Activated CD4-positive, alpha-beta T cell treated with anti-CD3 and anti-CD28 coated beads, Interleukin-2, amount 10 ng/mL, durations not matched to agents 7 days and 5 days (primary cell): ENCODE results near the gene RNF112. TPM values are rescaled to one million over a fixed set of nuclear protein-coding genes. Genes with fewer than 3 reads are reported as not detected.
A peak's percentile ranks its signal among the peaks of the same experiment; 100 is the strongest.

ENCODE experiments used
- CTCF ChIA-PET: fragments of 350-600 bp; sonication (Branson Sonifier 250); formaldehyde crosslinking; loops from one replicate; lab custom pipeline; 2021; ENCODE audit warnings: antibody characterized with exemption; lab: Charles Lee
- POLR2A ChIA-PET: fragments of 350-600 bp; sonication (Branson Sonifier 250); formaldehyde crosslinking; loops from one replicate; lab custom pipeline; 2021; ENCODE audit warnings: antibody characterized with exemption; lab: Charles Lee
- DNase-seq: peaks from one replicate; pipeline ENCODE4 v3.0.0-alpha.2; 2020
- H3K27ac Mint-ChIP-seq: one replicate; pipeline ENCODE4 v1.8.0; 2021; ENCODE audit warnings: mild to moderate bottlenecking, moderate library complexity, mixed read lengths
- H3K27me3 Mint-ChIP-seq: one replicate; pipeline ENCODE4 v1.8.0; 2021; ENCODE audit warnings: mixed read lengths
- H3K36me3 Mint-ChIP-seq: one replicate; pipeline ENCODE4 v1.8.0; 2021; ENCODE audit warnings: low read depth, mixed read lengths
- H3K4me1 Mint-ChIP-seq: one replicate; pipeline ENCODE4 v1.8.0; 2021; ENCODE audit warnings: mixed read lengths
- H3K4me3 Mint-ChIP-seq: one replicate; pipeline ENCODE4 v1.8.0; 2021; ENCODE audit warnings: mild to moderate bottlenecking, moderate library complexity, mixed read lengths
- H3K9me3 Mint-ChIP-seq: one replicate; pipeline ENCODE4 v1.8.0; 2021; ENCODE audit warnings: mixed read lengths
- total RNA-seq, 2 experiments: library from RNA; stranded (reverse); gene quantifications; one replicate each; pipeline ENCODE4 v1.2.3, GENCODE V29; 2021

The RNF112 gene
- total RNA-seq, 2 experiments from 2014 or later = 0.58 to 0.67 TPM

GRCh38 chr17:19412984-19413383 is 2.0 kb downstream of the RNF112 start:
- no peaks in the 10 kb centered on the region for H3K4me1 Mint-ChIP-seq
- H3K27me3 Mint-ChIP-seq = no peaks in the 10 kb centered on the region
- CTCF ChIA-PET = interaction anchor here (0.5 kb wide), 1 partner anchor 433 kb away, joined by 4 read pairs; no protein-coding TSS in a partner anchor
- H3K36me3 Mint-ChIP-seq = no peaks in the 10 kb centered on the region
- DNase-seq = no peak
- H3K4me3 Mint-ChIP-seq = no peak overlapping the region
- no peak overlapping the region for H3K27ac Mint-ChIP-seq
- H3K9me3 Mint-ChIP-seq = no peaks in the 10 kb centered on the region
- POLR2A ChIA-PET = no interaction called here

- Mint-ChIP-seq H3K4me1 (peaks cover 1% of the 10 kb centered on the region), H3K27ac (no peak overlapping the region), H3K4me3 (no peak overlapping the region), H3K9me3 (no peaks in the 10 kb centered on the region), H3K36me3 (no peaks in the 10 kb centered on the region), H3K27me3 (no peaks in the 10 kb centered on the region)
- no peak for DNase-seq
- CTCF ChIA-PET = interaction anchor here (0.6 to 1.2 kb wide), 2 partner anchors 51 to 598 kb away, joined by 3 to 5 read pairs; partner anchors contain the start of gene B9D1
- POLR2A ChIA-PET = no interaction called here
Observed at GRCh38 chr17:19413761-19414160, 2.7 kb downstream of the RNF112 start.

- H3K36me3 Mint-ChIP-seq = no peaks in the 10 kb centered on the region
- DNase-seq = no peak
- H3K27me3 Mint-ChIP-seq = no peaks in the 10 kb centered on the region
- H3K4me1 Mint-ChIP-seq = peaks cover 3% of the 10 kb centered on the region
- POLR2A ChIA-PET = no interaction called here
- no peak overlapping the region for H3K27ac Mint-ChIP-seq
- CTCF ChIA-PET = interaction anchor here (1.2 kb wide), 1 partner anchor 52 kb away, joined by 3 read pairs; the partner anchor contains the start of gene B9D1
- no peaks in the 10 kb centered on the region for H3K9me3 Mint-ChIP-seq
- no peak overlapping the region for H3K4me3 Mint-ChIP-seq
Observed at GRCh38 chr17:19414396-19415280, 3.6 kb downstream of the RNF112 start.

- no peak overlapping the region for H3K4me3 Mint-ChIP-seq
- H3K9me3 Mint-ChIP-seq = no peaks in the 10 kb centered on the region
- H3K36me3 Mint-ChIP-seq = no peaks in the 10 kb centered on the region
- POLR2A ChIA-PET = no interaction called here
- no peaks in the 10 kb centered on the region for H3K27me3 Mint-ChIP-seq
- CTCF ChIA-PET = interaction anchor here (0.7 kb wide), 1 partner anchor 43 kb away, joined by 3 read pairs; no protein-coding TSS in a partner anchor
- DNase-seq = no peak
- no peak overlapping the region for H3K27ac Mint-ChIP-seq
- peaks cover 3% of the 10 kb centered on the region for H3K4me1 Mint-ChIP-seq
Observed at GRCh38 chr17:19415311-19415710, 4.3 kb downstream of the RNF112 start.

- Mint-ChIP-seq H3K9me3 (no peaks in the 10 kb centered on the region), H3K36me3 (no peaks in the 10 kb centered on the region), H3K4me3 (no peak overlapping the region), H3K4me1 (peaks cover 3% of the 10 kb centered on the region), H3K27me3 (no peaks in the 10 kb centered on the region), H3K27ac (no peak overlapping the region)
- ChIA-PET POLR2A (no interaction called here), CTCF (interaction anchor here (0.7 to 1.2 kb wide), 2 partner anchors 44 to 78 kb away, joined by 3 read pairs; no protein-coding TSS in a partner anchor)
- no peak for DNase-seq
Observed at GRCh38 chr17:19415806-19416775, 5.1 kb downstream of the RNF112 start.

GRCh38 chr17:19417611-19418010 is 6.6 kb downstream of the RNF112 start:
- no peaks in the 10 kb centered on the region for H3K27me3 Mint-ChIP-seq
- ChIA-PET POLR2A (no interaction called here), CTCF (interaction anchor here (1.1 kb wide), 1 partner anchor 29 kb away, joined by 3 read pairs; no protein-coding TSS in a partner anchor)
- no peaks in the 10 kb centered on the region for H3K36me3 Mint-ChIP-seq
- no peak overlapping the region for H3K27ac Mint-ChIP-seq
- DNase-seq = no peak
- peaks cover 3% of the 10 kb centered on the region for H3K4me1 Mint-ChIP-seq
- no peaks in the 10 kb centered on the region for H3K9me3 Mint-ChIP-seq
- no peak overlapping the region for H3K4me3 Mint-ChIP-seq

GRCh38 chr17:19418251-19418992 is 7.4 kb downstream of the RNF112 start:
- CTCF ChIA-PET = interaction anchor here (1.1 kb wide), 1 partner anchor 29 kb away, joined by 3 read pairs; no protein-coding TSS in a partner anchor
- H3K27me3 Mint-ChIP-seq = peaks cover 2% of the 10 kb centered on the region
- DNase-seq = peak; percentile 10
- H3K9me3 Mint-ChIP-seq = no peaks in the 10 kb centered on the region
- no peak overlapping the region for H3K4me3 Mint-ChIP-seq
- POLR2A ChIA-PET = no interaction called here
- H3K27ac Mint-ChIP-seq = no peak overlapping the region
- no peaks in the 10 kb centered on the region for H3K36me3 Mint-ChIP-seq
- peaks cover 3% of the 10 kb centered on the region for H3K4me1 Mint-ChIP-seq

GRCh38 chr17:19421219-19421618 is 10.2 kb downstream of the RNF112 start:
- Mint-ChIP-seq H3K9me3 (no peaks in the 10 kb centered on the region), H3K27ac (no peak overlapping the region), H3K36me3 (no peaks in the 10 kb centered on the region), H3K4me3 (no peak overlapping the region), H3K4me1 (peaks cover 3% of the 10 kb centered on the region), H3K27me3 (peaks cover 3% of the 10 kb centered on the region)
- no peak for DNase-seq
- POLR2A ChIA-PET = no interaction called here
- CTCF ChIA-PET = no interaction called here

GRCh38 chr17:19421926-19422325 is 10.9 kb downstream of the RNF112 start:
- Mint-ChIP-seq H3K4me1 (peaks cover 3% of the 10 kb centered on the region), H3K36me3 (no peaks in the 10 kb centered on the region), H3K4me3 (no peak overlapping the region), H3K27ac (no peak overlapping the region), H3K9me3 (no peaks in the 10 kb centered on the region), H3K27me3 (peaks cover 3% of the 10 kb centered on the region)
- DNase-seq = no peak
- ChIA-PET CTCF (no interaction called here), POLR2A (no interaction called here)

- ChIA-PET POLR2A (no interaction called here), CTCF (no interaction called here)
- H3K36me3 Mint-ChIP-seq = no peaks in the 10 kb centered on the region
- H3K27ac Mint-ChIP-seq = no peak overlapping the region
- no peaks in the 10 kb centered on the region for H3K9me3 Mint-ChIP-seq
- no peak overlapping the region for H3K4me3 Mint-ChIP-seq
- H3K4me1 Mint-ChIP-seq = no peaks in the 10 kb centered on the region
- DNase-seq = no peak
- peaks cover 6% of the 10 kb centered on the region for H3K27me3 Mint-ChIP-seq
Observed at GRCh38 chr17:19424934-19425868, 14.2 kb downstream of the RNF112 start.

- Mint-ChIP-seq H3K9me3 (no peaks in the 10 kb centered on the region), H3K36me3 (no peaks in the 10 kb centered on the region), H3K27me3 (peaks cover 9% of the 10 kb centered on the region), H3K4me1 (no peaks in the 10 kb centered on the region), H3K4me3 (no peak overlapping the region), H3K27ac (no peak overlapping the region)
- DNase-seq = no peak
- ChIA-PET CTCF (no interaction called here), POLR2A (no interaction called here)
Observed at GRCh38 chr17:19426631-19427030, 15.6 kb downstream of the RNF112 start.
